HG03521 (cell line): ENCODE data around the gene ELAPOR1.

Source experiments
- ATAC-seq: cut with Tn5 transposase; IDR thresholded peaks from one replicate; pipeline ENCODE4 v1.9.1; 2021; ENCODE audit warnings: mild to moderate bottlenecking, moderate library complexity; ENCODE audit not compliant: unreplicated experiment

The ELAPOR1 gene

GRCh38 chr1:109113590-109114341 lies at the start of gene ELAPOR1:
TSS of gene ELAPOR1 (plus strand) at chr1:109114115. CDS start at chr1:109114184, 69 bp downstream.
- peak; percentile 58 for ATAC-seq

- ATAC-seq = no peak
Measured at GRCh38 chr1:109065137-109065536, 48.8 kb upstream of the ELAPOR1 start.

GRCh38 chr1:109067883-109068282 lies 46.0 kb upstream of the ELAPOR1 start:
- ATAC-seq = no peak

GRCh38 chr1:109069294-109069693 lies 44.6 kb upstream of the ELAPOR1 start:
- ATAC-seq = no peak

GRCh38 chr1:109075531-109076490 lies 38.1 kb upstream of the ELAPOR1 start, which contains the start of gene TAF13:
TSS of gene TAF13 (minus strand) at chr1:109076003. CDS start at chr1:109075947, 56 bp downstream.
- ATAC-seq = peak; percentile 99

- no peak for ATAC-seq
Measured at GRCh38 chr1:109078317-109078716, 35.6 kb upstream of the ELAPOR1 start.

GRCh38 chr1:109079240-109079622 lies 34.7 kb upstream of the ELAPOR1 start:
- ATAC-seq = no peak

- no peak for ATAC-seq
Measured at GRCh38 chr1:109080441-109081082, 33.4 kb upstream of the ELAPOR1 start.

- no peak for ATAC-seq
Measured at GRCh38 chr1:109083501-109083900, 30.4 kb upstream of the ELAPOR1 start.

GRCh38 chr1:109083923-109084322 lies 30.0 kb upstream of the ELAPOR1 start:
- no peak for ATAC-seq

GRCh38 chr1:109084563-109085517 lies 29.1 kb upstream of the ELAPOR1 start:
- no peak for ATAC-seq

GRCh38 chr1:109089242-109090015 lies 24.5 kb upstream of the ELAPOR1 start:
- ATAC-seq = no peak

GRCh38 chr1:109090196-109091077 lies 23.5 kb upstream of the ELAPOR1 start, which contains the start of gene TMEM167B:
TSS of gene TMEM167B (plus strand) at chr1:109090764. CDS start at chr1:109090873, 109 bp downstream.
- peak; percentile 93 for ATAC-seq

GRCh38 chr1:109091078-109091838 lies 22.7 kb upstream of the ELAPOR1 start:
- peak; percentile 37 for ATAC-seq

- ATAC-seq = no peak
Measured at GRCh38 chr1:109091839-109092193, 22.1 kb upstream of the ELAPOR1 start.

- no peak for ATAC-seq
Measured at GRCh38 chr1:109094377-109094803, 19.5 kb upstream of the ELAPOR1 start.

- ATAC-seq = no peak
Measured at GRCh38 chr1:109094871-109095270, 19.0 kb upstream of the ELAPOR1 start.
